Tongue (tissue), 2 donors: Measurements from ENCODE around the gene BCAS3. TPM values are rescaled to one million over a fixed set of nuclear protein-coding genes. Genes with fewer than 3 reads are reported as not detected.
A peak's percentile ranks its signal among the peaks of the same experiment; 100 is the strongest.

Source experiments
- DNase-seq: peaks from one replicate; pipeline ENCODE4 v3.0.0-alpha.2; 2015
- total RNA-seq: library from RNA; depleted of rRNA; stranded (reverse); fragments of >200 nt; gene quantifications from one replicate; pipeline ENCODE4 v1.2.3, GENCODE V29; 2014

BCAS3 gene
- total RNA-seq, 1 donor from 2014 or later: 40.2 TPM

GRCh38 chr17:61368049-61368831 lies 690.6 kb downstream of the BCAS3 start:
- DNase-seq: no peak

- no peak for DNase-seq
Observed at GRCh38 chr17:61368832-61369450, 691.3 kb downstream of the BCAS3 start.

DNA sequence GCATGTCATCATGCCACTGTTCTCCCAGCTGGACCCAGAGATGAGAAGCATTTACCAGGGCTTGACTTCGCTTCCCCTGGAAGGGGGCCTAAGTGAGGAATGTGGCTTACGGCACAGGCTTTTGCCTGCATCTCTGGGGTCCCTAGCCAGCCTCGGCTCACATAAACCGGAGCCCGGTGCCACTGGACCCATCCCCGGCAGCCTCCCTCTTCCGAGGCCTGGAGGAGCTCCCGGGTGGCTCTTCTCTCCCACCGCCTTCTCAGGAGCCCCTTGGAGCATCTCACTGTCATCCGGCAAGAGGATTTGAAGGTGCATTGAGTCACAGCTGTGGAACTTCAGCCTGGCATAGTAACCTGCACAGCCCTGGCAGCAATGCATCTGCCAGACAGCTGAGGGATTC lies 692.1 kb downstream of the BCAS3 start:
- DNase-seq: no peak

DNA sequence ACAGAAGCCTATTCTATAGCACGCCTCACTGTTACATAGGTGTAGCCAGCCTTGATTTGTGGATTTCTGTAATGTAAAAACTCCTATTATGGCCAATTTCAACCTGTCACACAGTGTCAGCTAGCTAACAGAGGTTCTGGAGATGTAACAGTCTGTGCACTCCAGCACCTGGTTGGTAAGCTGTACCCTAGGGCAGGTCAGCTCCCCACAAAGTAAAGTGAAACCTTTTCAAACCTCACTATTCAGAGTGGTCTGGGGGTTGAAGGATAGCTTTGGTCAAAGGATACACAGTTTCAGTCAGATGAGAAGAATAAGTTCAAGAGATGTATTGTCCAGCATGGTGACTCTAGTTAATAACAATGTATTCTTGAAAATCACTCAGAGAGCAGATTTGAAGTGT lies 693.5 kb downstream of the BCAS3 start:
- no peak for DNase-seq

GRCh38 chr17:61371606-61372005 lies 694.0 kb downstream of the BCAS3 start:
- no peak for DNase-seq

GRCh38 chr17:61372436-61372835 lies 694.8 kb downstream of the BCAS3 start:
- no peak for DNase-seq

DNA sequence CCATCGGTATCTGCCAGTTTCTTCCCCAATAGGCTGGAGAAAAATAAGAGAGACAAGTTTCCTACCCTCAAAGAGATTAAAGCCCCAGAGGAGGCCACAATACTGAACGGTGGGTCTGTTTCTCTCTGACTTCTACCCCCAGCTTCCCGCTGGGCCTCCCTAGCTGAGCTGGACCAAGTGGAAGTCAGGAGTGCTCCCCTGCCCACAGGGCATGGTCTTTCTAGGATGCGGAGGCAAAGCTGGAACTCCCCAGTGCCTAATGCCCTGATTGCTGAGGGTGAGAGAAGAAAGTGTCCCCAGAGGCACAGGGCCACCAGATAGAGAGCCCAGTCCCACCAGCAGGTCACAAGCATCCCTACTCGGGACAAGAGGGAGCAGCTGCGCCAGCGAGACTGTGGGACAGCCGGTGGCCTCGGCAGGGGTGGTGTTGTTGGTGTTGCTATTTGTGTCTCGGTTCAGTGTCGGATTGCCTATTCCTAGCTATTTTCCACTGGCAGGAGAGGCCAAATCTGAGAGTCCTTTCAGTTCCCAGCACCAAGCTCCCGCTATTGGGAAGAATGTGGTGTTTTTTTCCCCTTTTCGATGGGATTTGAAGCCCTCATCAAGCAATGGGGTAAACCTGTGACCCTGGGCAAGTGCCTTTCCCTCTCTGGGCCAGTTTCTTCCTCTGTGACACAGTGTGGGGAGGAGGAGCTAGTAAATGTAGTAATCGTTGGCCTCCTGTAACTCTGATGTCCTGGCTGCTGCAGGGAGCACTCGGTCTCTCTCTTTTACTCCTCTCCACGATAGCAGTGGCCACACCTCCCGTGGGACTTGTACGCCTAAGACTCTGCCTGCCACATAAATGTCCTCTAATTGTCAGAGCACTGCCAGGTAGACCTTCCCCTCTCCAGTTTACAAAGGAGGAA lies 699.5 kb downstream of the BCAS3 start:
- peak; percentile 69 for DNase-seq

DNA sequence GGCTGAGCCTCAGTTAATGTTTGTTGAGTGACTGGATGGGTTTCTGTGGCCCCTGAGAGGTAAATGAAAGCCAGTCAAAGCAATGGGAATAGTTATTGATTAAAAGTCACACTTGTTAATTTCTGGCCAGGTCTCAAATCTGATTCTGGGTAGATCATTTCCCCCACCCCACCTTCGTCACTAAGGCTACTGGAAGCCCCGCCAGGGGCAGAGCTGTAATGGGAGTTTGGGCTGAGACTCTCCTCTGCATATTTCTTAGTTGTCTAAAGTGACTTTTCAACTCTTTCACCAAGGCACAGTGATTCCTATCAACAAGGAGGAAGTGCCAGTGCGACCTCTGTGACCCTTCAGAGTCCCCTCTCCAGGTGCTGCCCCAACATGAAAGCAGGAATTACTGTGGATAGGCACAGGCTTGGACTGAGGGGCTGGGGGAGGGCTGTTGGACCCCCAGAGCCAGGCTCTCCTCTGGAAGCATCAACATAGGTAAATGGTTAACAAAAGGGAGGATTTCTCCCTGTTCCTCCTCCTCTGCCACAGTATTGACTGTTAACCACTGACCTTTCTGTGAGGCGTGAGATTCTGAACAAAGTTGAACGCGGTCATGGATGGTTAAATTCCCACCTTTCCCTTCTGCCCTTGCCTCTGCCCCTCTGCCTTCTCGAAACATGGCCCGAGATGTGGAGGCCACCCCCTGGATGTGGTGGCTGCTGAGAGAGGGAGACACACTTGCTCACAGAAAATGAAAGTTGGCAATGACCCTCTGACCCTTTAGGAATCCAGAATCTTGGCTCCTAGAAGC lies 701.2 kb downstream of the BCAS3 start:
- no peak for DNase-seq

DNA sequence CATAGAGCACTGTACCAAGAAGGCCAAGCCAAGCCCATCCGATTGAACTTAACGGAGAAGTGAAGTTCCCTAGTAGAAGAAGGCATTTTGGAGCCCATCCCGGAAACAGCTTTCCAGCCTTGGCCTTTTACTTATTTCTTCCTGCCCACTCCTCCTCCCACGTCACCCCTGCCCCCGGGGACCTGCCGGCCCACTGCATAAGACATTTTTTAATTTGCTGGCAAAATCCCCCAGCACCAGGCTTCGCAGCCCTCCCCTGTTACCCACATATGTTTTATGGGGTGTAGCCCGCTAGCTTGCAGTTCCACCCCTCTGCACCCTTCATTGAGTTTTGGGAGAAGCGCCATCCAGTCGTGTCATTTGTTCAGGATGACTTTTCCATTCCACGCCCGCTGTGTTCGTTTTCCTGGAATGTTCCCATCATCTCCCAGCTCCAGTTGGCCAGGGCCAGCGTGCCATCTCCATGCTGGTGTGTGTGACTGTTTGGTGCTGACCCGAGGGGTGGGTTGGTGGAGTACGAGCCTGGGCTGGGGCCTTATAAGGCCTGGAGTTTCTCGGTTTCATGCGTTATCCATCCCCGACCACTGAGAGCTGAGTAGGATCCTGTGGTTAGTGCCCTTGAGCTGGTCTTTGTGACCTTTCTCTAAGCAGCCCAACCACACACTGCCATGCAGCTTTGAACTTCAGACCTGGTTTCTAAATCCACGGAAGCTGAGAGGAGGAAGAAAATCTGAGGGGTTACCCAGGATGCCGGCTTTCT lies 702.0 kb downstream of the BCAS3 start:
- DNase-seq: no peak

DNA sequence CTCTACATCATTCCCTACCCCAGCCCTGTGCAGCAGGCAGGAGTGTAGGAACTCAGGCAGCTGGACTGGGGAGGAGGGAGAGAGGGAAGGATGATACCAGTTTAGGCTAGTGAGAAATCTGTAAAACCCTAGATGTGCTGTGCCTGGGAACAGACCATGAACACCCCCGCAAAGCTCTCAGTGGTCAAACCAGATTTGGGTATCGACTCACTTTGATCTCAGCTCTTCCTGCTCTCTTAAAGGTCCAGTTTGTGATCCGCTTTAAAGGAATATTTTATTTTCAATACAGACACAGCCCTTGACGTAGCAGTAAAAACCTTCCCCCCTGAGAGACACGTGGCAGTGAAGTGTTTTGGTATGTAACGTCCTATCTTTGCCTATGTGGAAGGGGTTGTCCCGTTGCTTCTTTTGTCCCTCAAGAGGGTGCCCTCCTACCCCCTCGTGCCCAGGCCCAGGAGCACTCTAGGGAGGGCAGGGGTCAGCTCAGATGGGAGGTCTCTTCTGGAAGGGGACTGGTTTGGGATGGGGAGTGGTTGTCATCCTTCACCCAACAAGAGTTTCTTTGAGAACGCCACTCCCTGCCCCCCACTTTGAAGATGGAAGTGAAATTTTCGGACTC lies 702.7 kb downstream of the BCAS3 start:
- no peak for DNase-seq

DNA sequence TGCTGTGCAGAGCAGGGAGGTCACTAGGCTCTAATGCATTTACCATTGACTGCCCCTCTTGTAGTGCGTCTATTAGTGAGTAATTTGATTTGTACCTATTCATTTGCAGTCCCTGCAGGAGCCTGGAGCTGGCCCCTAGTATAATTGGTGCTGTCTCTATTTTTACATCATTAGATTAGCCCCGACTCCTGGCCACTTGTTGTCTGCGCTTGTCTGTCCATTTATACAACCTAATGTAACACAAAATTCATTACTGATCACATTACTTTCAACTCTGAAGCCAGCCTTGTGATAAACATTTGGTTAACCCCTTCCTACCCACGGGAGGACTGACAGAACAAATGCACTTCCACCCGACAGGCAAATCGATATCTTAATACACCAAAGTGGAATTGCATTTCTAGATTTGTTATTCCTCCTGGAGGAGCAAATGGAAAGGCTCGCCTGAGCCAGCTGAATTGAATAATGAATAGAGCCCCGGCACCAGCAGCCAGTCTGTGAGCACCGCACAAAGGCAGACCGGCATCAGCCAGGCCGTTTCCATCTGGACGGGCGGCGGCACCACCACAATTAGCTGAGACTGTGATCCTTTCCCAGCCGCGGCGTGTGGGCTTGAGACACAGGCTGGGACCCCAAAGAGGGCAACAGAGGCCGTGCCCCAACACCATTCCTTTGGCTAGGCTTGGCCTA lies 703.3 kb downstream of the BCAS3 start:
- DNase-seq: no peak

- no peak for DNase-seq
Observed at GRCh38 chr17:61381537-61381936, 703.9 kb downstream of the BCAS3 start.

DNA sequence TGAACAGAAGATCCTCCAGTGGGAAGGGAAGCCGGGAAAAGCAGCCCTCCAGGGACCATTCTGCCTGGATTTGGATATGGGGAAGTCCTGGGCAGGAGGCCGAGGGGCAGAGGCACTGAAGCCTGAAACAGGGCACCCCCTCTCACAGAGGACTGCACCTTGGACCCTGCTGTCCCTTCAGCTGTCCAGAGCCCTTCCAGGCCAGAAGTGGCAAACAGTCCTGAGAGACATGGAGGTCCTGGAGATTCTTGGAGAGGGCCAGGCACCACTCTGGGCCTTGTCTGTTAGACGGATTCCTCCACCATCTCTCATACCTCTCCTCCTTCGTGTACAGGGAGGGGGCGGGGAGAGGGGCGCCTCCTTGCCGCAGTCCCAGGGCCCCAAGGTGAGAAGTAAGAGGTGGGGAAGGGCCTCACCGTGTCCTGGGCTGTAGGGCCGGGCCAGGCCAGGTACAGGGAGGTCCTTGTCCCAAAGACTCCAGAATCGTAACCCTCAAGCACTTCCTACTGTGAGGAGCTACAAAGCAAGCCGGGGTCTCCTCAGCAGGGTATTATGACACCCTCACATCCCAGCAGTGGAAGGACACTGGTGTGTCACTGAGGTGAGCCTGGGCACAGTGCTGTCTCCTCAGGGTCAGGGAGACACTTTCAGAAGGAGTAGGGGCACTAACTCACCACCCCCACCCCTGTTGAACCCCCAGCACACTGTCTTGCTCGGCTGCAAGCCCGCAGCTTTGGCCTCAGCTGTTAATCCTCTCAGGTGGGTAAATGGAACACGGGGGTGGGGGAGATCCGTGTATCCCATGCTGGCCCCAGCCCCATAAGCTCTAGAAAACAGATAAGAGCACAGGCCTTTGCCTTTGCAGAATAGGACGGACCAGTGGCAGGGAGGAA lies 705.4 kb downstream of the BCAS3 start:
- no peak for DNase-seq

- no peak for DNase-seq
Observed at GRCh38 chr17:61383689-61384201, 706.1 kb downstream of the BCAS3 start.

GRCh38 chr17:61384354-61384691 lies 706.7 kb downstream of the BCAS3 start:
- DNase-seq: no peak

DNA sequence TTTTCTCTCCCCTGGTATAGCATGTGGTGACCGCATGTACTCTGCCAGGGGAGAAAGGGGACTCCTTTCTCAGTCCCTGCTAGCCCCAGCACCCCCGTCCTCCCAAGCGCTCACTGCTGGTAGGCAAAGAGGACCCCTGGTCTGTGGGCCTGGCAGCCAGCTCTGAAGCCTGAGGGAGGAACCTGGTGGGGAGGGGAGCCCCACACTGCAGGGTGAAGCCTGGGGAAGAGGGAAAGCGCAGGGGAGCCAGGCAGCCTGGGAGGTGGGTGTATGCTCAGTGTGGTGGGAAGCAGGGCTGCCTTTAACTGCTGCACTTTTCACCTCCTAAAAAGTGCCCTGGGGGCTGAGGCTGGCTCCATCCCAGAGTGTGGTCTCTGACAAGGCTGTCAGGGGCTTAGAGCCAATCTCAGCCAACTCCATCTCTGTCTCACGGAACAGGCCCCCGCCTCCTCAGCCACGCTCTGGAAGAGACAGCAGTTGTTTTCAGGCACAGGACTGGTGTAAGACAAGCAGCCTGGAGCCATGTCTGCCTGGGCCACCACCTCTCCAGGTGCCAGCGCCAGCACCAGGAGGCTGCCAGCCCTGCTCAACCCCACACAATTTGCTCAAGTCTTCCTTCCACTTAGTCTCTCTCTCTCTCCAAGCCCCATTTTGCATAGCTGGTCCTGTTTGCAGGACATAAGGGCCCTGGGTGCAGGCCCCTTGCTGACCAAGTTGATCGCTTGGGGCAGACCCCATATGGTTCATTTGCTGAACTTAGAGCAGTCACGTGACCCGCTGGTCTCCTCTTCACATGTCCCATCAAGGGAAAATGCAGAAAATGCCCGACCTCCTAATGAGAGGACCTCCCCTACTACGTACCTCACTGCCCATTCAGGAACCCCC lies 707.3 kb downstream of the BCAS3 start:
- DNase-seq: peak; percentile 15

- DNase-seq: no peak
Observed at GRCh38 chr17:61385577-61386236, 708.1 kb downstream of the BCAS3 start.
